ENCODE measurements around the gene CTNNA3. TPM values are rescaled to one million over a fixed set of nuclear protein-coding genes. Genes with fewer than 3 reads are reported as not detected.

CTNNA3 gene
- total and polyA plus RNA-seq, 4 donors, result 0.16 to 2.4 (median 1.4) TPM

GRCh38 chr10:66604195-66604594 is 1091.8 kb downstream of the CTNNA3 start:
- DNase-seq (ENCODE audit: low spot score), result no peak
- WGBS, result 85% methylated on average over 10 of the region's 10 CpGs
- Histone ChIP-seq H3K9me3 (ENCODE audit: control insufficient read depth in 4 of 4, low read length in 3 of 4) (peaks cover 0 to 4% (median 1%) of the 10 kb centered on the region in 4 donors), H3K27me3 (ENCODE audit: control insufficient read depth in 4 of 4, insufficient read depth in 4 of 4, low read length in 3 of 4) (no peaks in the 10 kb centered on the region), H3K4me1 (ENCODE audit: control insufficient read depth in 4 of 4, insufficient read depth in 4 of 4, low read length in 3 of 4) (no peaks in the 10 kb centered on the region), H3K27ac (ENCODE audit: low read depth in 1 of 2, low read length in 2 of 2) (no peak overlapping the region), H3K9ac (ENCODE audit: low read depth in 1 of 2, low read length in 2 of 2) (no peak overlapping the region), H3K36me3 (ENCODE audit: control insufficient read depth in 4 of 4, insufficient read depth in 3 of 4, low read depth in 1 of 4, low read length in 3 of 4) (no peaks in the 10 kb centered on the region), H3K4me3 (ENCODE audit: low read depth in 1 of 3, low read length in 3 of 3) (no peak overlapping the region)
- TF ChIP-seq REST (IDR thresholded peaks at IDR 0.05) (no peak), HNF4A (conservative IDR thresholded peaks at IDR 0.05) (no peak), GABPA (IDR thresholded peaks at IDR 0.05 in 1 of 2, conservative IDR thresholded peaks at IDR 0.05 in 1 of 2) (no peak), HNF4G (IDR thresholded peaks at IDR 0.05) (no peak)
- TF ChIP-seq, protein P1, sequence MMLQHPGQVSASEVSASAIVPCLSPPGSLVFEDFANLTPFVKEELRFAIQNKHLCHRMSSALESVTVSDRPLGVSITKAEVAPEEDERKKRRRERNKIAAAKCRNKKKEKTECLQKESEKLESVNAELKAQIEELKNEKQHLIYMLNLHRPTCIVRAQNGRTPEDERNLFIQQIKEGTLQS (IDR thresholded peaks at IDR 0.05), result no peak

GRCh38 chr10:66591865-66592264 is 1104.1 kb downstream of the CTNNA3 start:
- Histone ChIP-seq H3K9ac (ENCODE audit: low read depth in 1 of 2, low read length in 2 of 2) (no peak overlapping the region), H3K36me3 (ENCODE audit: control insufficient read depth in 4 of 4, insufficient read depth in 3 of 4, low read depth in 1 of 4, low read length in 3 of 4) (no peaks in the 10 kb centered on the region), H3K27me3 (ENCODE audit: control insufficient read depth in 4 of 4, insufficient read depth in 4 of 4, low read length in 3 of 4) (no peaks in the 10 kb centered on the region), H3K27ac (ENCODE audit: low read depth in 1 of 2, low read length in 2 of 2) (no peak overlapping the region), H3K4me3 (ENCODE audit: low read depth in 1 of 3, low read length in 3 of 3) (no peak overlapping the region), H3K9me3 (ENCODE audit: control insufficient read depth in 4 of 4, low read length in 3 of 4) (no peaks in the 10 kb centered on the region), H3K4me1 (ENCODE audit: control insufficient read depth in 4 of 4, insufficient read depth in 4 of 4, low read length in 3 of 4) (no peaks in the 10 kb centered on the region)
- 84% methylated on average over 2 of the region's 2 CpGs for WGBS
- no peak for TF ChIP-seq CTCF (IDR thresholded peaks at IDR 0.05; ENCODE audit: low read depth, low read length, missing input control)
- no peak for TF ChIP-seq REST (IDR thresholded peaks at IDR 0.05)
- TF ChIP-seq, protein P1 (IDR thresholded peaks at IDR 0.05), result no peak
- no peak for TF ChIP-seq RAD21 (IDR thresholded peaks at IDR 0.05)
- TF ChIP-seq FOXA1 (IDR thresholded peaks at IDR 0.05), result no peak
- TF ChIP-seq RXRA (IDR thresholded peaks at IDR 0.05), result no peak
- TF ChIP-seq HNF4G (IDR thresholded peaks at IDR 0.05), result no peak
- TF ChIP-seq, protein P2, sequence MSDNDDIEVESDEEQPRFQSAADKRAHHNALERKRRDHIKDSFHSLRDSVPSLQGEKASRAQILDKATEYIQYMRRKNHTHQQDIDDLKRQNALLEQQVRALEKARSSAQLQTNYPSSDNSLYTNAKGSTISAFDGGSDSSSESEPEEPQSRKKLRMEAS (IDR thresholded peaks at IDR 0.05), result no peak
- no peak for TF ChIP-seq NR2F2 (IDR thresholded peaks at IDR 0.05)
- TF ChIP-seq, protein P3, sequence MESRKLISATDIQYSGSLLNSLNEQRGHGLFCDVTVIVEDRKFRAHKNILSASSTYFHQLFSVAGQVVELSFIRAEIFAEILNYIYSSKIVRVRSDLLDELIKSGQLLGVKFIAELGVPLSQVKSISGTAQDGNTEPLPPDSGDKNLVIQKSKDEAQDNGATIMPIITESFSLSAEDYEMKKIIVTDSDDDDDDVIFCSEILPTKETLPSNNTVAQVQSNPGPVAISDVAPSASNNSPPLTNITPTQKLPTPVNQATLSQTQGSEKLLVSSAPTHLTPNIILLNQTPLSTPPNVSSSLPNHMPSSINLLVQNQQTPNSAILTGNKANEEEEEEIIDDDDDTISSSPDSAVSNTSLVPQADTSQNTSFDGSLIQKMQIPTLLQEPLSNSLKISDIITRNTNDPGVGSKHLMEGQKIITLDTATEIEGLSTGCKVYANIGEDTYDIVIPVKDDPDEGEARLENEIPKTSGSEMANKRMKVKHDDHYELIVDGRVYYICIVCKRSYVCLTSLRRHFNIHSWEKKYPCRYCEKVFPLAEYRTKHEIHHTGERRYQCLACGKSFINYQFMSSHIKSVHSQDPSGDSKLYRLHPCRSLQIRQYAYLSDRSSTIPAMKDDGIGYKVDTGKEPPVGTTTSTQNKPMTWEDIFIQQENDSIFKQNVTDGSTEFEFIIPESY (IDR thresholded peaks at IDR 0.05), result no peak
- no peak for DNase-seq (ENCODE audit: low spot score)
